Measurements from ENCODE around the gene CDR2L.

Gene CDR2L

DNA sequence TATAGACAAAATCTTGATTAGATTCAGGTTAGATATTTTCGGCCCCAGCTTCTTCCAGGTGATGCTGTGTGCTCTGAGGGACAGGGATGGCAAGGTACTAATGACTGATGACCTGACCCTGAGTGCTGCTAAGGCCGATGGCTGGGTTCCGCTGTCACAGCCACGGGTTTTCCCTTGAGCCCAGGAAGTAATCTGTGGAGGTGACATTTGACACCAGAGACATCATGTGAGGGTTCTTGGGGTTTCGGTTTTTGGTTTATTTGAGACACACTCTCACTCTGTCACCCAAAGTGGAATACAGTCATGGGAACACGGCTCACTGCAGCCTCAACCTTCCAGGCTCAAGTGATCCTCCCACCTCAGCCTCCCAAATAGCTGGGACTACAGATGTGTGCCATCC, 41.9 kb upstream of the CDR2L start:
- Mint-ChIP-seq H3K4me3 (no peak overlapping the region), H3K9me3 (no peaks in the 10 kb centered on the region), H3K27me3 (ENCODE audit: low read depth) (peaks cover 75% of the 10 kb centered on the region), H3K36me3 (ENCODE audit: low read depth) (no peaks in the 10 kb centered on the region), H3K4me1 (no peaks in the 10 kb centered on the region), H3K27ac (no peak overlapping the region)
- TF ChIP-seq, protein P1, sequence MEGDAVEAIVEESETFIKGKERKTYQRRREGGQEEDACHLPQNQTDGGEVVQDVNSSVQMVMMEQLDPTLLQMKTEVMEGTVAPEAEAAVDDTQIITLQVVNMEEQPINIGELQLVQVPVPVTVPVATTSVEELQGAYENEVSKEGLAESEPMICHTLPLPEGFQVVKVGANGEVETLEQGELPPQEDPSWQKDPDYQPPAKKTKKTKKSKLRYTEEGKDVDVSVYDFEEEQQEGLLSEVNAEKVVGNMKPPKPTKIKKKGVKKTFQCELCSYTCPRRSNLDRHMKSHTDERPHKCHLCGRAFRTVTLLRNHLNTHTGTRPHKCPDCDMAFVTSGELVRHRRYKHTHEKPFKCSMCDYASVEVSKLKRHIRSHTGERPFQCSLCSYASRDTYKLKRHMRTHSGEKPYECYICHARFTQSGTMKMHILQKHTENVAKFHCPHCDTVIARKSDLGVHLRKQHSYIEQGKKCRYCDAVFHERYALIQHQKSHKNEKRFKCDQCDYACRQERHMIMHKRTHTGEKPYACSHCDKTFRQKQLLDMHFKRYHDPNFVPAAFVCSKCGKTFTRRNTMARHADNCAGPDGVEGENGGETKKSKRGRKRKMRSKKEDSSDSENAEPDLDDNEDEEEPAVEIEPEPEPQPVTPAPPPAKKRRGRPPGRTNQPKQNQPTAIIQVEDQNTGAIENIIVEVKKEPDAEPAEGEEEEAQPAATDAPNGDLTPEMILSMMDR (IDR thresholded peaks at IDR 0.05; ENCODE audit: unreplicated experiment in 3 of 3) = no peak

DNA sequence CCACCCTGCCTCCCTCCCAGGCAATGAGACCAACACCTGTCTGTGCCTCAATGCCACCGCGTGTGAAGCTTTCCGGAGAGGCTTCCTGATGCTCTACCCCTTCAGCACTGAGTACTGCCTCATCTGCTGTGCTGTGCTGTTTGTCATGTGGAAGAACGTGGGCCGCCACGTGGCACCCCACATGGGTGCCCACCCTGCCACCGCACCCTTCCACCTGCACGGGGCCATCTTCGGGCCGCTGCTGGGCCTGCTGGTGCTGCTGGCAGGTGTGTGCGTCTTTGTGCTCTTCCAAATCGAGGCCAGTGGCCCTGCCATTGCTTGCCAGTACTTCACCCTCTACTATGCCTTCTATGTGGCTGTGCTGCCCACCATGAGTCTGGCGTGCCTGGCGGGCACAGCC, 40.8 kb upstream of the CDR2L start:
- no peaks in the 10 kb centered on the region for H3K36me3 Mint-ChIP-seq (ENCODE audit: low read depth)
- H3K4me3 Mint-ChIP-seq = no peak overlapping the region
- peaks cover 74% of the 10 kb centered on the region for H3K27me3 Mint-ChIP-seq (ENCODE audit: low read depth)
- no peak overlapping the region for H3K27ac Mint-ChIP-seq
- TF ChIP-seq, protein P1 (IDR thresholded peaks at IDR 0.05; ENCODE audit: unreplicated experiment in 3 of 3) = no peak
- no peaks in the 10 kb centered on the region for H3K9me3 Mint-ChIP-seq
- H3K4me1 Mint-ChIP-seq = no peaks in the 10 kb centered on the region

DNA sequence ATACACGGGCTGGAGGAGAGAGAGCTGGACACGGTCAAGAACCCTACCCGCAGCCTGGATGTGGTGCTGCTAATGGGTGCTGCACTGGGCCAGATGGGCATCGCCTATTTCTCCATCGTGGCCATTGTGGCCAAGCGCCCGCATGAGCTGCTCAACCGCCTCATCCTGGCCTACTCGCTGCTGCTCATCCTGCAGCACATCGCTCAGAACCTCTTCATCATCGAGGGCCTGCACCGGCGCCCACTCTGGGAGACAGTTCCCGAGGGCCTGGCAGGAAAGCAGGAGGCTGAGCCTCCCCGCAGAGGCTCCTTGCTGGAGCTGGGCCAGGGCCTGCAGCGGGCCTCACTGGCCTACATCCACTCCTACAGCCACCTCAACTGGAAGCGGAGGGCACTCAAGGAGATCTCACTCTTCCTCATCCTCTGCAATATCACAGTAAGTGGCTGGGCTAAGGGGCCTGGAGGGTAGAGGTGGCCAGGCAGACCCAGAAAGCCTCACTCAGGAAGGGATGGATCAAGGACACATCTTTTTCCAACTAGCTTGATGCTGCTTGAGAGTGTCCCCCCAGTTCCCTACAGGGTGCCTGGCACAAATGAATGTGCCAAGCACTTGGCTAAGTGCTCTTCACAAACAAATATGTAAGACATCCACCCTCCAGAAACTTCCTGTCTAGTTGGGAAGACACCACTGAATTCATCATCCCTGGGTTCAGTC, 40.2 kb upstream of the CDR2L start:
- H3K27me3 Mint-ChIP-seq (ENCODE audit: low read depth) = peaks cover 72% of the 10 kb centered on the region
- no peaks in the 10 kb centered on the region for H3K9me3 Mint-ChIP-seq
- no peaks in the 10 kb centered on the region for H3K36me3 Mint-ChIP-seq (ENCODE audit: low read depth)
- no peaks in the 10 kb centered on the region for H3K4me1 Mint-ChIP-seq
- TF ChIP-seq, protein P1 (IDR thresholded peaks at IDR 0.05; ENCODE audit: unreplicated experiment in 3 of 3) = no peak
- no peak overlapping the region for H3K27ac Mint-ChIP-seq
- no peak overlapping the region for H3K4me3 Mint-ChIP-seq

DNA sequence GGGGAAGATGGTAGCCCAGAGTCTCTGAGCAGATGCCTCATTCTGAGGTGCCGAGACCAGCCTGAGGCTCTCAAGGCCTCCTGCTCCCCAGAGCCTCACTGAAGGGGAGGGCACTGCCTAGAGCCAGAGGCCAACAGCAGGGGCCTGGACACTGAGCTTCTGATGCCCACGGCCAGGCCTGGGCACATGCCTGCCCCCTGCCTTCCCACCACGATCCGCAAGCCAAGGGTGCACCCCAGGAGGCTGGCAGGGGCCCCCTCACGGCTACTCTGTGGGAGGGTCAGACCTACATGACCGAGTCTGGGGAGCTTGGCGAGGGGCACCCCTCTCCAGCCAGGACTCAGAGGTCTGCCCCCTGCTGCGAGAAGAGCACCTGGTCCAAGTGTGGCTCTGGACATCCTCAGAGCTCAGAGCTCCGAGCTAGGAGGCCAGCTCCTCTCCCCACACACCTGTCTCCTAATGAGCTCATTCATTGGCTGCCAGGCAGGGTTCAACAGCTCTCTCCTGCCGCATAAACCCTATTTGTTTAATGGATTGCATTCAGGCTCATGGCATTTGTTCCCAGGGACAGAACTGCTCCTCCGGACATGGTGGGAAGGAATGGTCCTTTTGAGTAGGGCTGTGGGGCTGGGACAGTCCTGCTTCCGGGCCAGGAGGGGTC, 37.8 kb upstream of the CDR2L start:
- Mint-ChIP-seq H3K27ac (no peak overlapping the region), H3K9me3 (no peaks in the 10 kb centered on the region), H3K4me3 (no peak overlapping the region), H3K27me3 (ENCODE audit: low read depth) (peaks cover 60% of the 10 kb centered on the region), H3K36me3 (ENCODE audit: low read depth) (no peaks in the 10 kb centered on the region), H3K4me1 (no peaks in the 10 kb centered on the region)
- TF ChIP-seq, protein P1 (IDR thresholded peaks at IDR 0.05; ENCODE audit: unreplicated experiment in 3 of 3) = no peak

DNA sequence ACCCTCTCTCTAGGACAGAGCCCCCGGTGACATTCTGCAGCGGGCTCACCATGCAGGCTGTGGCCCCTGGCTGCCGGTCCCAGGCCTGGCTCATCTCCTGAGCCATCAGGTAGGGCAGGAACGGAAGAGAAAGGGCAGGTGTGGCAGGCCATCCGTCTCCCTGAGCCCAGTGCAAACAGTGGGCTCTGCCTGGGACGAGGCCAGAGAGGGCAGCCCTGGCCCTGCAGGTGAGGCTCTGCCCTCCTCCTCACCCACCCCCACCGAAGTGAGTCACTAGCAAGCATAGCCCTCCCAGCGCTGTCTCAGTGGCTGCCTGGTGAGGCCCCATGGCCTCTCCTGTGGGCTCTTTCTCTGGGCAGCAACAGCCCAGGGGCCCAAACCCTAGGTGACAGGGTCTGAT, 37.2 kb upstream of the CDR2L start:
- Mint-ChIP-seq H3K27ac (no peak overlapping the region), H3K4me3 (no peak overlapping the region), H3K9me3 (no peaks in the 10 kb centered on the region), H3K4me1 (no peaks in the 10 kb centered on the region), H3K36me3 (ENCODE audit: low read depth) (no peaks in the 10 kb centered on the region), H3K27me3 (ENCODE audit: low read depth) (peaks cover 60% of the 10 kb centered on the region)
- TF ChIP-seq, protein P1 (IDR thresholded peaks at IDR 0.05; ENCODE audit: unreplicated experiment in 3 of 3) = no peak

DNA sequence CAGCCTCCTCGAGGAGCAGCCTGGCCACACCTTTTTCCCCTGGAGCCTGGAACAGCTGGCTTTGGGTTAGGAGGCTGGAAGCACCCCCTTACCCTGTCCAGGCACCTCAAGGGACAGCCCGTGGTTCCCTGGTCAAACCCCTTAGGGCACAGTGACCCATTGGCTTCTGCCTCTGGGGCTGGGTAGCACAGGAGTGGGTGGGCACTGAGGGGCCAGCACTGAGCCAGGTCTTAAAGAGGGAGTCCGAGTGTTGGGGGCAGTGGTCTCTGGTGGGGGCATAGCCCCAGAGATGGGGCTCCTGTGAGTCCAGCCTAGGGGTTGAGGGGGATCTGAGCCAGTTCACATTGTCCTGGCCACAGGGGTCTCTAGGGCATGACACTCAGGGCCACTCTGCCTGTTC, 36.4 kb upstream of the CDR2L start:
- H3K27ac Mint-ChIP-seq = no peak overlapping the region
- no peak overlapping the region for H3K4me3 Mint-ChIP-seq
- H3K4me1 Mint-ChIP-seq = no peaks in the 10 kb centered on the region
- TF ChIP-seq, protein P1 (IDR thresholded peaks at IDR 0.05; ENCODE audit: unreplicated experiment in 3 of 3) = no peak
- peaks cover 63% of the 10 kb centered on the region for H3K27me3 Mint-ChIP-seq (ENCODE audit: low read depth)
- no peaks in the 10 kb centered on the region for H3K9me3 Mint-ChIP-seq
- H3K36me3 Mint-ChIP-seq (ENCODE audit: low read depth) = no peaks in the 10 kb centered on the region

Measured in nephron (organoid).